Stimulated activated CD4-positive, alpha-beta T cell treated with anti-CD3 and anti-CD28 coated beads, Interleukin-2, amount 100 ng/mL, for 48 hours (primary cell): Measurements from ENCODE around the gene CCDC150.
"Not testable (repeated sequence)": the region's sequence is repeated elsewhere in the genome, so short reads cannot be mapped to it uniquely, and the experiment has no call there.

ENCODE experiments used
- DNase-seq, 2 donors: peaks; one replicate each; pipeline ENCODE4 v3.0.0-alpha.2; 2020

CCDC150 gene

GRCh38 chr2:196718419-196719109 lies 79.0 kb downstream of the CCDC150 start:
- DNase-seq = no peak

GRCh38 chr2:196719110-196719872 lies 79.8 kb downstream of the CCDC150 start:
- DNase-seq = no peak

DNA sequence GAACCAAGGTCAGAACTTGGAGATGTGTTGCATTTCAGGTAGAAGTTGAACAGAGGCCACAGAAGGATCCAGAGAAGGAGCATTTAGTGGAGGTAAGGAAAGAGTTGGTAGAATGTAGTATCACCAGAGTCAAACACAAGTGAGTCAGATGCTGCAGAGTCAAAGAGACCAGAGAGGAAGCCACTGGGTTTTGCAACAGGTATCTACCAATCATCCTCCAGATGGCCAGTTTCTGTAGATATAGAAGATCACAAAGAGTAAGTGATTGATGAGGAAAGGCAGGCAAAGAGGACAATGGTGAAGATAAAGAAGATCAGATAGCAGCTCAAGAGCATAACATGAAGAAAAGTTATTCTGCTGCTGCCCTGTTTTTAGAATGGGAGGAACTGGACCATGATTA lies 84.1 kb downstream of the CCDC150 start:
- no peak for DNase-seq

GRCh38 chr2:196725218-196725617 lies 85.7 kb downstream of the CCDC150 start:
- no peak for DNase-seq

GRCh38 chr2:196725882-196726281 lies 86.4 kb downstream of the CCDC150 start:
- no peak for DNase-seq

DNA sequence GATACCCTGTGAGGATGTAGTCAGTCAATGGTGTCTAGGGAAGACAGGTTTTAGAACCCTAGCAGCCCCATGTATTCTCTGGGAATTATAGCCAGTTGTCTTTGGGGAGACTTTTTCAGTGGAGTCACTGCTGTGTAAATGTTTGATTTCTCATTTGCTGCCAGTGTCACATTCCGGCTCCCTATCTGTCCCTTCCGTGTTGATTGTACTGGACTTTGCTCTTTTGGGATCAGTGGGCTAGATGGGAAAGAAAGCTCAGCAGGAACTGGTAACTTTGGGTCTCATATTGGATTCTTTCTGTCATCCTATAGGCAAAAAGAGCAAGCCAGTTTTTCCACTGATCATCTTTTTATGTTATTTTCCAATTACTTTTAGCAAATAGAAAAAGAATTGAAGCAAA lies 89.9 kb downstream of the CCDC150 start:
- no peak for DNase-seq

GRCh38 chr2:196736646-196737045 lies 97.1 kb downstream of the CCDC150 start:
- not testable (repeated sequence) for DNase-seq

DNA sequence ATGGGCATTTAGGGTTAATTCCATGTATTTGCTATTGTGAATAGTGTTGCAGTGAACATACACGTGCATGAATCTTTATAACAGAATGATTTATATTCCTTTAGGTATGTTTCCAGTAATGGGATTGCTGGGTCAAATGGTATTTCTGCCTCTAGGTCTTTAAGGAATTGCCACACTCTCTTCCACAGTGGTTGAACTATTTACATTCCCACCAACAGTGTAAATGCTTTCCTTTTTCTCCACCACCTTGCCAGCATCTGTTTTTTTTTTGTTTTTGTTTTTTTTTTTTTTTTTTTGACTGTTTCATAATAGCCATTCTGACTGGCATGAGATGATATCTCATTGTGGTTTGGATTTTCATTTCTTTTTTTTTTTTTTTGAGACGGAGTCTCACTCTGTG lies 97.5 kb downstream of the CCDC150 start:
- DNase-seq = no peak

DNA sequence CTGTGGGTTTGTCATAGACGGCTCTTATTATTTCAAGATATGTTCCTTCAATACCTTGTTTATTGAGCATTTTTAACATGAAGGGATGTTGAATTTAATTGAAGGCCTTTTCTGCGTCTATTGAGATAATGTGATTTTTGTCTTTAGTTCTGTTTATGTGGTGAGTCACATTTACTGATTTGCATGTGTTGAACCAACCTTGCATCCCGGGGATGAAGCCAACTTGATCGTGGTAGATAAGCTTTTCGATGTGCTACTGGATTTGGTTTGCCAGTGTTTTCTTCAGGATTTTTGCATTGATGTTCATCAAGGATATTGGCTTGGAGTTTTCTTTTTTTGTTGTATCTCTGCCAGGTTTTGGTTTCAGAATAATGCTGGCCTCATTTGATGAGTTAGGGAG lies 99.5 kb downstream of the CCDC150 start:
- DNase-seq = no peak

DNA sequence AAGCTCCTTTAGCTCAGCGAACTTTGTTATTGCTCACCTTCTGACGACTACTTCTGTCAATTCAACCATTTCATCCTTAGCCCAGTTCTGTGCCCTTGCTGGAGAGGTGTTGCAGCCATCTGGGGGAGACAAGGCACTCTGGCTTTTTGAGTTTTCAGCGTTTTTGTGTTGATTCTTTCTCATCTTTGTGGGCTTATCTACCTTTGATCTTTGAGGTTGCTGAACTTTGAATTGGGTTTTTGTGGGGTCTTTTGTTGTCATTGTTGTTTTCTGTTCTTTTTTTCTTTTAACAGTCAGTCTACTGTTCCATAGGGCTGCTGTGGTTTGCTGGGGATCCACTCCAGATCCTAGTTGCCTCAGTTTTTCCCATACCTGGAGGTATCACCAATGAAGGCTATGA lies 102.7 kb downstream of the CCDC150 start:
- no peak for DNase-seq

DNA sequence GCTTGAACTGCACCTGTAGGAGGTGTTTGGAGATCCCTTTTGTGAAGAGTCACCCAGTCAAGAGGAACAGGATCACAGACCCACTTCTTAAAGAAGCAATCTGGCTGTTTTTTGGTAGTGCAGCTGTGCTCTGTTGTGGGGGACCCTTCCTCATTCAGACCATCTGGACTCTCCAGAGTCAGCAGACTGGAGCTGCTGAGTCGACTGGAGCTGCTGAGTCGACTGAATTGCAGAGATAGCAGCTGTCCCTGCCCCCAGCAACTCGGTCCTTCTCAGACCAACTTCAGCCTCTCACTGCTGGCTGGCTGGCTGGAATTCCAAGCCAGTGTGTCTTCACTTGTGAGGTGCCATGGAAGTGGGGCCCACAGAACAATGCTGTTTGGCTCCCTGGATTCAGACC lies 103.2 kb downstream of the CCDC150 start:
- no peak for DNase-seq

- no peak for DNase-seq
These were observed 103.7 kb downstream of the CCDC150 start for GRCh38 chr2:196743165-196743564.

DNA sequence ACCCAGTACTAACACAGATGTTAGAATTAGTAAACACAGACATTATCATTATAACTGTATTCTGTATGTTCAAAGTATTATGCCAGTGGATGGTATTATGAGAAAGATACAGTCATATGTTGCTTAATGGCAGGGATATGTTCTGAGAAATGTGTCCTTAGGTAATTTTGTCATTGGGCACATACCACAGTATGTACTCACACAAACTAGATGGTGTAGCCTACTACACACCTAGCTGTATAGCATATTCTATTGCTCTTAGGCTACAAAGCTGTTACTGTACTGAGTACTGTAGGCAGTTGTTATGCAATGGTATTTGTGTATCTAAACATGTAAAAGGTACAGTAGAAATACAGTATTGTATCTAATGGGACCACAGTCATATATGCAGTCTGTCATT lies 106.2 kb downstream of the CCDC150 start:
- DNase-seq = no peak

- DNase-seq = no peak
These were observed 107.9 kb downstream of the CCDC150 start for GRCh38 chr2:196747400-196747799.

- DNase-seq = no peak
These were observed 108.6 kb downstream of the CCDC150 start for GRCh38 chr2:196748123-196748522.

- no peak for DNase-seq
These were observed 110.9 kb downstream of the CCDC150 start for GRCh38 chr2:196750291-196750923.

- DNase-seq = peak; percentile 52 to 56
These were observed 111.6 kb downstream of the CCDC150 start for GRCh38 chr2:196750977-196751631.

- DNase-seq = no peak
These were observed 119.2 kb downstream of the CCDC150 start for GRCh38 chr2:196758474-196759377.

GRCh38 chr2:196759378-196759706 lies 119.8 kb downstream of the CCDC150 start:
- DNase-seq = no peak

DNA sequence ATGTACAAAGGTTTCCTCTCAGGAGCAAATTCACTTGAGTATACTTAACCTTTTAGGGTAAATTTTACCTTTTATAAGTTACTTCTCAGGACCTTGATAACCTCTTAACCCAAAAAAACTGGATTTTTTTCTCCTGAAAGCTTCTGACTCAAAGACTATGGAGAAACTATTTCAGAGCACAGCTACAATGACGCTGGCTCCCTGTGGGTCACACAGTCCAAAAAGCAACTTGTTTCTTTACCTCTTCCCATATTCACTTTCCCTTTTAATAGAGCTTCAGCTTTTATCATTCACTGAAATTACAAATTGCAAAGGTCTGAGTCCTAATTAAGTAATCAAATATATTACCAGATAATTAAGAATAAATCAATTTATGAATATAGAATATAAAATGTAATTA lies 127.6 kb downstream of the CCDC150 start:
- DNase-seq = no peak
